T-cell (primary cell): Measurements from ENCODE around the gene PATJ. TPM values are rescaled to one million over a fixed set of nuclear protein-coding genes. Genes with fewer than 3 reads are reported as not detected.
"Not testable (repeated sequence)": the region's sequence is repeated elsewhere in the genome, so short reads cannot be mapped to it uniquely, and the experiment has no call there.

Source experiments
- ATAC-seq, 4 experiments: fragments of 200-7000 bp in 3 of 4; fragments of 150-1000 bp in 1 of 4; cut with Tn5 transposase; replicated peaks in 1 of 4; 1 replicate in 3 of 4; 2 replicates in 1 of 4; pipeline ENCODE4 v1.10.0; 2021; ENCODE audit warnings: moderate library complexity in 3 of 4, mild to moderate bottlenecking in 2 of 4, moderate number of reproducible peaks in 1 of 4
- CTCF ChIA-PET, 2 donors: fragments of 300-600 bp; sonication (Branson Sonifier 250); formaldehyde crosslinking; loops; one replicate each; lab custom pipeline; 2022; ENCODE audit warnings: antibody characterized with exemption in 2 of 2; lab: Charles Lee
- POLR2A ChIA-PET, 2 donors: fragments of 300-600 bp; sonication (Branson Sonifier 250); formaldehyde crosslinking; loops; one replicate each; lab custom pipeline; 2022; ENCODE audit warnings: antibody characterized with exemption in 2 of 2; lab: Charles Lee
- DNase-seq, 35 experiments: peaks; one replicate each; pipeline versions ENCODE4 v3.0.0 to v3.0.0-alpha.2; 2013 to 2023
- H3K27ac ChIP-seq: one replicate; pipeline ENCODE4 v1.5.1; 2013; ENCODE audit warnings: low read length
- H3K27me3 ChIP-seq, 2 experiments: replicated peaks in 1 of 2; 1 replicate in 1 of 2; 2 replicates in 1 of 2; pipeline versions ENCODE4 v1.6.1 to v1.7.0; 2013; ENCODE audit warnings: low read length in 1 of 2, mixed read lengths in 1 of 2; ENCODE audit not compliant: control insufficient read depth in 2 of 2, insufficient read depth in 2 of 2; ENCODE audit errors: extremely low read depth in 1 of 2
- H3K36me3 ChIP-seq, 2 donors: 1 replicate in 1 of 2; 2 replicates in 1 of 2; pipeline versions ENCODE4 v1.6.1 to v1.7.0; 2013; ENCODE audit warnings: low read length in 1 of 2; ENCODE audit not compliant: control insufficient read depth in 2 of 2, insufficient read depth in 1 of 2; ENCODE audit errors: extremely low read depth in 1 of 2
- H3K4me1 ChIP-seq, 2 experiments: 1 replicate in 1 of 2; 2 replicates in 1 of 2; pipeline versions ENCODE4 v1.6.1 to v1.7.0; 2013; ENCODE audit warnings: low read length in 2 of 2, mixed read lengths in 1 of 2; ENCODE audit not compliant: insufficient read depth in 2 of 2, control insufficient read depth in 1 of 2; ENCODE audit errors: extremely low read depth in 1 of 2
- H3K4me3 ChIP-seq, 2 donors: 1 replicate in 1 of 2; 2 replicates in 1 of 2; pipeline versions ENCODE4 v1.5.1 to v1.7.0; 2013; ENCODE audit warnings: mild to moderate bottlenecking in 2 of 2, low read length in 1 of 2, moderate library complexity in 1 of 2; ENCODE audit not compliant: control insufficient read depth in 1 of 2; ENCODE audit errors: extremely low read depth in 1 of 2
- H3K9me3 ChIP-seq: 2 replicates; pipeline ENCODE4 v1.7.0; 2013
- H3K27ac Mint-ChIP-seq, 2 donors: one replicate each; pipeline ENCODE4 v1.8.0; 2020 to 2021; ENCODE audit warnings: mild to moderate bottlenecking in 2 of 2, mixed read lengths in 2 of 2
- H3K27me3 Mint-ChIP-seq, 2 donors: one replicate each; pipeline ENCODE4 v1.8.0; 2021 to 2022; ENCODE audit warnings: mixed read lengths in 2 of 2
- H3K36me3 Mint-ChIP-seq: one replicate; pipeline ENCODE4 v1.8.0; 2021; ENCODE audit warnings: mixed read lengths
- H3K4me1 Mint-ChIP-seq, 3 donors: one replicate each; pipeline ENCODE4 v1.8.0; 2020 to 2022; ENCODE audit warnings: mixed read lengths in 3 of 3, mild to moderate bottlenecking in 1 of 3
- H3K4me3 Mint-ChIP-seq, 3 donors: one replicate each; pipeline ENCODE4 v1.8.0; 2020 to 2022; ENCODE audit warnings: mild to moderate bottlenecking in 3 of 3, mixed read lengths in 3 of 3, moderate library complexity in 3 of 3
- H3K9me3 Mint-ChIP-seq, 3 donors: one replicate each; pipeline ENCODE4 v1.8.0; 2020 to 2022; ENCODE audit warnings: mixed read lengths in 3 of 3
- WGBS: methylation state at CpG from one replicate; pipeline ENCODE4 v1.1.5; 2013; ENCODE audit warnings: missing lambda C conversion rate; ENCODE audit not compliant: insufficient coverage; 5-methylcytosine and 5-hydroxymethylcytosine counted together
- total RNA-seq, 35 experiments: library from RNA in 6 of 35; stranded (reverse) in 6 of 35; fragments of 120-200 nt in 1 of 35; gene quantifications; one replicate each; pipeline versions ENCODE4 v1.2.1 to v1.2.4 and lab custom pipeline; 2013 to 2026

PATJ gene
- total RNA-seq, 5 donors from 2014 or later (not counting 1 experiment from before 2014, with no cell fraction given), result 31.3 to 65.3 (median 35.7) TPM

GRCh38 chr1:61875198-61875597 lies 132.9 kb downstream of the PATJ start:
- Mint-ChIP-seq H3K27ac (no peak overlapping the region), H3K36me3 (peaks cover 67% of the 10 kb centered on the region), H3K27me3 (no peaks in the 10 kb centered on the region), H3K4me1 (no peaks in the 10 kb centered on the region), H3K4me3 (no peak overlapping the region), H3K9me3 (no peaks in the 10 kb centered on the region)
- WGBS, result no CpG with 5 or more reads among the region's 2 CpGs
- Histone ChIP-seq H3K9me3 (no peaks in the 10 kb centered on the region), H3K27me3 (no peaks in the 10 kb centered on the region), H3K27ac (no peak overlapping the region), H3K4me1 (no peaks in the 10 kb centered on the region), H3K36me3 (peaks cover 0 to 11% of the 10 kb centered on the region in 2 donors), H3K4me3 (no peak overlapping the region)
- CTCF ChIA-PET, result no interaction called here
- no peak for DNase-seq
- ATAC-seq, result no peak
- POLR2A ChIA-PET, result no interaction called here

GRCh38 chr1:61879887-61880474 lies 137.7 kb downstream of the PATJ start:
- DNase-seq, H3K4me1 Mint-ChIP-seq, H3K27ac ChIP-seq, CTCF ChIA-PET, H3K27me3 ChIP-seq, H3K4me3 Mint-ChIP-seq, H3K4me3 ChIP-seq, POLR2A ChIA-PET, H3K27me3 Mint-ChIP-seq, H3K9me3 Mint-ChIP-seq, H3K4me1 ChIP-seq, H3K27ac Mint-ChIP-seq, ATAC-seq, H3K9me3 ChIP-seq: not testable (repeated sequence)
- WGBS, result 79% methylated on average over 2 of the region's 5 CpGs
- H3K36me3 Mint-ChIP-seq, result peaks cover 76% of the 10 kb centered on the region
- H3K36me3 ChIP-seq, result peaks cover 0 to 16% of the 10 kb centered on the region in 2 donors

- POLR2A ChIA-PET, result interaction anchor here in 1 of 2 donors (0.6 to 0.9 kb wide), 2 partner anchors 67 to 137 kb away, joined by 3 to 5 read pairs; no protein-coding TSS in a partner anchor
- Mint-ChIP-seq H3K36me3 (peaks cover 71% of the 10 kb centered on the region), H3K4me3 (no peak overlapping the region)
Observed at GRCh38 chr1:61887076-61887867, 145.0 kb downstream of the PATJ start.

GRCh38 chr1:61887931-61888564 lies 145.8 kb downstream of the PATJ start:
- H3K4me3 Mint-ChIP-seq, result no peak overlapping the region
- Histone ChIP-seq H3K4me3 (no peak overlapping the region), H3K36me3 (peaks cover 0 to 23% of the 10 kb centered on the region in 2 donors), H3K9me3 (no peaks in the 10 kb centered on the region), H3K4me1 (no peaks in the 10 kb centered on the region), H3K27ac (no peak overlapping the region), H3K27me3 (no peaks in the 10 kb centered on the region)
- ChIA-PET CTCF (no interaction called here), POLR2A (no interaction called here)
- H3K4me1 Mint-ChIP-seq, result no peaks in the 10 kb centered on the region
- ATAC-seq (no peak), DNase-seq (no peak)
- H3K27ac Mint-ChIP-seq, result no peak overlapping the region
- peaks cover 67% of the 10 kb centered on the region for H3K36me3 Mint-ChIP-seq
- no peaks in the 10 kb centered on the region for H3K27me3 Mint-ChIP-seq
- H3K9me3 Mint-ChIP-seq, result peaks cover 4 to 6% (median 5%) of the 10 kb centered on the region in 3 donors
- 100% methylated on average over 4 of the region's 7 CpGs for WGBS

More at GRCh38 chr1:61887076-61887867, 145.0 kb downstream of the PATJ start:
- H3K27me3 Mint-ChIP-seq, result no peaks in the 10 kb centered on the region
- Histone ChIP-seq H3K9me3 (no peaks in the 10 kb centered on the region), H3K4me1 (no peaks in the 10 kb centered on the region), H3K36me3 (peaks cover 0 to 23% of the 10 kb centered on the region in 2 donors), H3K27ac (no peak overlapping the region), H3K4me3 (no peak overlapping the region), H3K27me3 (no peaks in the 10 kb centered on the region)
- no peak overlapping the region for H3K27ac Mint-ChIP-seq
- 94% methylated on average over 2 of the region's 3 CpGs for WGBS
- no peak for ATAC-seq
- DNase-seq, result no peak
- H3K9me3 Mint-ChIP-seq, result peaks cover 4 to 6% (median 5%) of the 10 kb centered on the region in 3 donors
- CTCF ChIA-PET, result interaction anchor here in 1 of 2 donors (0.5 kb wide), 1 partner anchor 68 kb away, joined by 3 read pairs; no protein-coding TSS in a partner anchor
- no peaks in the 10 kb centered on the region for H3K4me1 Mint-ChIP-seq

GRCh38 chr1:61888808-61889207 lies 146.5 kb downstream of the PATJ start:
- Histone ChIP-seq H3K27ac (no peak overlapping the region), H3K9me3 (no peaks in the 10 kb centered on the region), H3K36me3 (peaks cover 0 to 23% of the 10 kb centered on the region in 2 donors), H3K4me1 (no peaks in the 10 kb centered on the region), H3K27me3 (no peaks in the 10 kb centered on the region), H3K4me3 (no peak overlapping the region)
- peaks cover 69% of the 10 kb centered on the region for H3K36me3 Mint-ChIP-seq
- H3K4me1 Mint-ChIP-seq, result no peaks in the 10 kb centered on the region
- ChIA-PET POLR2A (no interaction called here), CTCF (no interaction called here)
- ATAC-seq, result no peak
- no peak overlapping the region for H3K4me3 Mint-ChIP-seq
- H3K27me3 Mint-ChIP-seq, result no peaks in the 10 kb centered on the region
- H3K9me3 Mint-ChIP-seq, result peaks cover 4 to 6% (median 5%) of the 10 kb centered on the region in 3 donors
- no peak overlapping the region for H3K27ac Mint-ChIP-seq
- no CpG with 5 or more reads among the region's 1 CpG for WGBS
- no peak for DNase-seq

- H3K36me3 ChIP-seq, result peaks cover 0 to 15% of the 10 kb centered on the region in 2 donors
- H3K4me3 Mint-ChIP-seq, H3K4me1 ChIP-seq, DNase-seq, H3K27ac Mint-ChIP-seq, H3K27me3 Mint-ChIP-seq, H3K4me1 Mint-ChIP-seq, POLR2A ChIA-PET, H3K9me3 Mint-ChIP-seq, H3K27ac ChIP-seq, CTCF ChIA-PET, H3K4me3 ChIP-seq, ATAC-seq, H3K27me3 ChIP-seq, H3K9me3 ChIP-seq: not testable (repeated sequence)
- H3K36me3 Mint-ChIP-seq, result peaks cover 67% of the 10 kb centered on the region
Observed at GRCh38 chr1:61890435-61890834, 148.2 kb downstream of the PATJ start.
